Keratinocyte (primary cell): Measurements from ENCODE around the gene SH3RF2. TPM values are rescaled to one million over a fixed set of nuclear protein-coding genes. Genes with fewer than 3 reads are reported as not detected.

ENCODE experiments used
- DNase-seq: peaks from one replicate; pipeline ENCODE4 v3.0.0-alpha.2; 2011; ENCODE audit warnings: low read depth, missing footprints, low spot score
- FAIRE-seq: peaks from 2 replicates; lab custom pipeline; 2011; peaks lifted over from hg19 to GRCh38; lab: Jason Lieb, UNC
- H2AFZ ChIP-seq: 2 replicates; pipeline ENCODE4 v1.6.0; 2012; ENCODE audit warnings: low read length, control low read depth, inconsistent platforms; ENCODE audit not compliant: control insufficient read depth
- H3K27ac ChIP-seq: 2 replicates; pipeline ENCODE4 v1.5.1; 2011; ENCODE audit warnings: low read length; ENCODE audit not compliant: control insufficient read depth, insufficient read depth
- H3K27me3 ChIP-seq: 3 replicates; pipeline ENCODE4 v1.6.0; 2011; ENCODE audit warnings: low read length; ENCODE audit not compliant: control insufficient read depth, insufficient read depth; ENCODE audit errors: extremely low read depth
- H3K36me3 ChIP-seq, 2 experiments: 2 replicates in 1 of 2; 3 replicates in 1 of 2; pipeline ENCODE4 v1.5.1; 2011; ENCODE audit warnings: low read length in 2 of 2, mild to moderate bottlenecking in 1 of 2; ENCODE audit not compliant: control insufficient read depth in 2 of 2, insufficient read depth in 2 of 2; ENCODE audit errors: extremely low read depth in 1 of 2
- H3K4me1 ChIP-seq: 3 replicates; pipeline ENCODE4 v1.5.1; 2011; ENCODE audit warnings: low read length; ENCODE audit not compliant: control insufficient read depth, insufficient read depth; ENCODE audit errors: extremely low read depth
- H3K4me2 ChIP-seq: 3 replicates; pipeline ENCODE4 v1.6.0; 2011; ENCODE audit warnings: low read depth, low read length; ENCODE audit not compliant: control insufficient read depth, insufficient read depth; ENCODE audit errors: extremely low read depth
- H3K4me3 ChIP-seq, 3 experiments: fragments of 200-600 bp in 1 of 3; sonication (generic) in 1 of 3; 2 replicates in 2 of 3; 3 replicates in 1 of 3; pipeline ENCODE4 v1.5.1; 2011 to 2016; ENCODE audit warnings: low read length in 3 of 3, mild to moderate bottlenecking in 3 of 3, control low read depth in 2 of 3, inconsistent platforms in 1 of 3, low read depth in 1 of 3, mixed read lengths in 1 of 3, mixed run types in 1 of 3, moderate library complexity in 1 of 3; ENCODE audit not compliant: control insufficient read depth in 2 of 3, insufficient read depth in 2 of 3; ENCODE audit errors: extremely low read depth in 1 of 3
- H3K79me2 ChIP-seq: 2 replicates; pipeline ENCODE4 v1.6.0; 2012; ENCODE audit warnings: low read length; ENCODE audit not compliant: control insufficient read depth, insufficient read depth
- H3K9ac ChIP-seq: 3 replicates; pipeline ENCODE4 v1.6.0; 2011; ENCODE audit warnings: low read length; ENCODE audit not compliant: control insufficient read depth, insufficient read depth; ENCODE audit errors: extremely low read depth
- H3K9me1 ChIP-seq: 3 replicates; pipeline ENCODE4 v1.6.0; 2011; ENCODE audit warnings: low read length; ENCODE audit not compliant: control insufficient read depth, insufficient read depth; ENCODE audit errors: extremely low read depth
- H3K9me3 ChIP-seq: 2 replicates; pipeline ENCODE4 v1.5.1; 2012; ENCODE audit warnings: low read depth, low read length; ENCODE audit not compliant: control insufficient read depth
- H4K20me1 ChIP-seq: 3 replicates; pipeline ENCODE4 v1.6.0; 2011; ENCODE audit warnings: low read length; ENCODE audit not compliant: control insufficient read depth, insufficient read depth; ENCODE audit errors: extremely low read depth
- CTCF ChIP-seq, 3 experiments: IDR thresholded peaks in 1 of 3; conservative IDR thresholded peaks in 1 of 3; optimal IDR thresholded peaks in 1 of 3; 2 replicates in 2 of 3; 3 replicates in 1 of 3; pipeline versions ENCODE3 to v1.5.1; 2011; ENCODE audit warnings: low read length in 3 of 3, mild to moderate bottlenecking in 3 of 3, moderate library complexity in 2 of 3, control low read depth in 1 of 3, inconsistent platforms in 1 of 3; ENCODE audit not compliant: insufficient read depth in 2 of 3; ENCODE audit errors: extremely low read depth in 1 of 3
- EZH2 ChIP-seq: IDR thresholded peaks from one replicate; pipeline ENCODE4 v1.6.1; 2012; ENCODE audit warnings: inconsistent platforms, mild to moderate bottlenecking, low read length, moderate library complexity
- dilution Hi-C: fragments of 300-500 bp; cut with MboI; formaldehyde crosslinking; loops from one replicate; pipeline ENCODE4 v1.7.0; 2020; ENCODE audit warnings: low sequenced_read_pairs; ENCODE audit not compliant: extremely low pct_ligation_motif_present
- polyA plus RNA-seq, 5 experiments: library from polyadenylated mRNA; depleted of rRNA in 3 of 5; stranded (reverse) in 3 of 5; stranded (forward) in 1 of 5; unstranded in 1 of 5; fragments of >200 nt; gene quantifications; 1 replicate in 1 of 5; 2 replicates in 3 of 5; 3 replicates in 1 of 5; pipeline versions ENCODE4 v1.2.1 to v1.2.3, GENCODE V29; 2011 to 2012; ENCODE audit warnings: missing spikeins in 2 of 5, low read depth in 1 of 5, low replicate concordance in 1 of 5

Gene SH3RF2
- polyA plus RNA-seq, 1 donor (not counting 4 experiments of a cell fraction or from before 2014, with no cell fraction given), result 43.7 TPM

- Histone ChIP-seq H2AFZ (no peak overlapping the region), H3K9me1 (no peaks in the 10 kb centered on the region), H3K27me3 (no peaks in the 10 kb centered on the region), H4K20me1 (no peaks in the 10 kb centered on the region), H3K4me2 (peak overlapping the region; percentile 97), H3K9ac (no peak overlapping the region), H3K4me1 (peaks cover 73% of the 10 kb centered on the region), H3K79me2 (peaks cover 80% of the 10 kb centered on the region), H3K4me3 (peak overlapping the region; percentile 4 to 21 (median 6)), H3K27ac (peak overlapping the region; percentile 95), H3K9me3 (no peaks in the 10 kb centered on the region), H3K36me3 (peaks cover 9 to 36% of the 10 kb centered on the region in 2 experiments)
- FAIRE-seq (no peak), DNase-seq (no peak)
- TF ChIP-seq CTCF (optimal IDR thresholded peaks at IDR 0.05 in 1 of 3, IDR thresholded peaks at IDR 0.05 in 1 of 3, conservative IDR thresholded peaks at IDR 0.05 in 1 of 3; ENCODE audit: extremely low read depth in 1 of 3, insufficient read depth in 2 of 3, low read length in 3 of 3) (no peak), EZH2 (no peak)
- dilution Hi-C loops, result no loop called here
These were observed 6.4 kb downstream of the SH3RF2 start for GRCh38 chr5:145942749-145943148.

GRCh38 chr5:145943674-145944121 is 7.3 kb downstream of the SH3RF2 start:
- peaks cover 80% of the 10 kb centered on the region for H3K79me2 ChIP-seq
- peaks cover 8 to 36% of the 10 kb centered on the region in 2 experiments for H3K36me3 ChIP-seq
- DNase-seq, result no peak
- no peaks in the 10 kb centered on the region for H3K27me3 ChIP-seq
- no peak overlapping the region for H2AFZ ChIP-seq
- H4K20me1 ChIP-seq, result no peaks in the 10 kb centered on the region
- dilution Hi-C loops, result no loop called here
- H3K4me1 ChIP-seq, result peaks cover 83% of the 10 kb centered on the region
- TF ChIP-seq CTCF (optimal IDR thresholded peaks at IDR 0.05 in 1 of 3, IDR thresholded peaks at IDR 0.05 in 1 of 3, conservative IDR thresholded peaks at IDR 0.05 in 1 of 3; ENCODE audit: extremely low read depth in 1 of 3, insufficient read depth in 2 of 3, low read length in 3 of 3) (no peak), EZH2 (no peak)
- FAIRE-seq, result peak; percentile 69
- H3K9me3 ChIP-seq, result no peaks in the 10 kb centered on the region
- no peaks in the 10 kb centered on the region for H3K9me1 ChIP-seq
- peak overlapping the region in 1 of 3 experiments; percentile 17 for H3K4me3 ChIP-seq
- no peak overlapping the region for H3K9ac ChIP-seq
- peak overlapping the region; percentile 42 for H3K27ac ChIP-seq
- H3K4me2 ChIP-seq, result peak overlapping the region; percentile 49
